Measurements from ENCODE around the gene ZKSCAN1.
"Not testable (repeated sequence)": the region's sequence is repeated elsewhere in the genome, so short reads cannot be mapped to it uniquely, and the experiment has no call there.

The ZKSCAN1 gene

DNA sequence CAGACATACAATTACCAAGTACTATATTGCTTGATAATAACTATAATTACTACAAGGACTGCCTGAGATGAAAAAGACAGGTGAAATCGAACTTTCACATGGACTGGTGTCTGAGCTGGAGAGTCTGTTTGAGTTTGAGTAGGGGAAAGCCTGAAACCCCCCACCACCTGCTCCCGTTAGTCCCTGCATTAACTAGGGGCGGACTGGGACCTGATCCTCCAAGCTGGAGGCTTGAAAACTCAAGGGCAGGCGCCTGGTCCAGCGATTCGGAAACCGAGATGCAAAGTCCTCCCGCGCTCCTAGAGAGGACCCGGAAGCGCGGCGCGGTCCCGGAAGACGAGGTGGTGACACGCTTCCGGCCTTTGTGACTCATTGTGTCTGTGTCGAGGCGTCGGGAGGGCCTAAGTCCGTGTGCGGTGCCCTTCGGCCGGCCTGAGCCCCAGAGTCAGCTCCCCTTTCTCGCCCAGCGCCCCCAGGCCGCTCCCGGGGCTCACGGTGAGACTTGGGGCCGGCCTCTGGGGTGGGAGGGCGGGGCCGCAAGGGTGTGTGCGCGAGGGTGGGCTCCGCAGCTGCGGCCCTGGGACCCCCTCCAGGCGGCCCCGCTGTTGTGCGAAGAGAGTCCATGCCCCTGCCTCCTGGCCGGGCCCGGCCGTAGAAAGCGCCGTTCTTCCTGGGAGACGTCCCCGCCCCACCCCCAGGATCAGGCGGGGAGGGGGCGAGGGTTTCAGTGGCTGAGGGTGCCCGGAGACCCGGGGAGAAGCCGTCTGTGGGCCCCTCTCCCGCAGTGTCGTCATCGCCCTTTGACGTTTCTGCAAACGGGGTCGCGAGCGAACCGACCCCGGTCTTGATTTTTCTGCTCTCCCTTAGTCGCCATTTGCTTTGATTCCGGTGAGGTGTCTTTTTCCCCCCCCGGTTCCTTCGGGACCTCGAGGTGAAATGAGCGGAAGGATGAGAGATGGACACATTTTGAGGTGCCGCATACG is at the start of gene ZKSCAN1:
TSS of gene ZKSCAN1 (plus strand) at position 365 of the 983 bp plus-strand sequence. CDS start 7,911 bp downstream, outside the sequence.
- peak; percentile 90 for DNase-seq

DNA sequence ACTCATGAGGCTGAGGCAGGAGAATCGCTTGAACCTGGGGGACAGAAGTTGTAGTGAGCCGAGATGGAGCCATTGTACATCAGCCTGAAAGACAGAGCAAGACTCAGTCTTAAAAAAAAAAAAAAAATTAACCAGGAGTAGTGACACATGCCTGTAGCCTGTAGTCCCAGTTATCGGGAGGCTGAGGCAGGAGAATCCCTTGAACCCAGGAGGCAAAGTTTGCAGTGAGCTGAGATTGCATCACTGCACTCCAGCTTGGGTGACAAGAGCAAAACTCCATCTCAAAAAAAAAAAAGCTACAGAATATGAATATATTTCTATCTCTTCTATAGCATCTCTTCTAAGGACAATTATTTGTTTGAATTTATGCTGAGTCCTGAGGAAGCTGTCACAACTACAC is 46.1 kb upstream of the ZKSCAN1 start:
- DNase-seq, result no peak

DNA sequence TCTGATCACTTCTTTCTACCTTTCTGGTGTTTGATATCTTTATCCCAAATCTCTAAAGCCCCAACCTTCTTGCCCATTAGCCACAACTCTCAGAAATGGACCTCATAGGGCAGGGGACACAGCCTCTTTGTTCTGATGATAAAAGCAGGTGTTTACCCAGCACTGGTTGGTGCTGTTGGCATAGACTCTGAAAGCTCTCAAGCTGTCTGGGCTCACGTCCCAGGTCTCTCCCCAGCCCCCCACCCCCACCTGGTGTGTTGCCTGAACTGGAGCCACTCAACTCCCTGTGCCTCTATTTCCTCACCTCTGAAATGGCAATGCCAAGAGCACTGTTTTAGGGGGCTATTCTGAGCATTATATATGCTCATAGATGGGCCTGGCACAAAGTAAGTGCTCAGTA is 45.6 kb upstream of the ZKSCAN1 start:
- DNase-seq, result not testable (repeated sequence)

DNA sequence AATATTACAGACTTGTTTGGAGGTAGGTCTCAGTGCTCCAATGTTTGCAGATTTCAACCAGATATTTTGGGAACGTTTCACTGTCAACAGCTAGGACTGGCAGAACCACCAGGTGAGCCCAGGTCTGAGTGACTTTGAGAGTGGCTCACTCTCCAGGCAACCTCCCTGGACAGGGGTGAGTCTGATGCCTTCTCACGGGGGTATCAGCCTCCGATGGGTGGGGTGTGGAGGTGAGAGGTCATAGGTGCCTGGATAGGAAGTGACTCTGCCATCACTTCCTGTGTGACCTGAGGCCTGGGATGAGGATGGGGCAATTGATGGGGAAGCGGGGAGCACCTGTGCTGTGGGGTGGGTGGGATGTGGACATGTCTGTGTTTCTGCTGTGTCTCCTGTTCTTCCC is 44.2 kb upstream of the ZKSCAN1 start:
- DNase-seq, result no peak

DNA sequence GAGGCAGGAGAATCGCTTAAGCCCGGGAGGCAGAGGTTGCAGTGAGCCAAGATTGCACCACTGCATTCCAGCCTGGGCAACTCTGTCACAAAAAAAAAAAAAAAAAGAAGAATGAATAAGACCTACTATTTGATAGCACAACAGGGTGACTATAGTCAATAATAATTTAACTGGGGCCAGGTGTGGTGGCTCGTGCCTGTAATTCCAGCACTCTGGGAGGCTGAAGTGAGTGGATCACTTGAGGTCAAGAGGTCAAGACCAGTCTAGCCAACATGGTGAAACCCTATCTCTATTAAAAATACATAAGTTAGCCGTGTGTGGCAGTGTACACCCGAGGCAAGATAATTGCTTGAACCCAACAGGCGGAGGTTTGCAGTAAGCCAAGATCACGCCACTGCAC is 41.6 kb upstream of the ZKSCAN1 start:
- not testable (repeated sequence) for DNase-seq

DNA sequence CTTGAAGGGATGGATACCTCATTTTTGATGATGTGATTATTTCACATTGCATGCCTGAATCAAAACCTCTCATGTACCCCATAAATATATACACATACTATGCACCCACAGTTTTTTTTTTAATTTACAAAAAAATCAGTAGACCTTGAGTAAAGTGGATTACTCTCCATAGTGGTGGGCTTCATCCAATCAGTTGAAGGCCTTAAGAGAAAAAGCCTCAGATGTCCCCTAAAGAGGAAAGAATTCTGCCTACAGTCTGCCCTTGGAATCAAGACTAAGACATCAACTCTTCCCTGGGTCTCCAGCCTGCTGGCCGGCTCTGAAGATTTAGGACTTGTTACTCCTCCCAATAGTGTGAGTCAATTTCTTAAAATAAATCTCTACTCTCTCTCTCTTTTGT is 40.7 kb upstream of the ZKSCAN1 start:
- no peak for DNase-seq

DNA sequence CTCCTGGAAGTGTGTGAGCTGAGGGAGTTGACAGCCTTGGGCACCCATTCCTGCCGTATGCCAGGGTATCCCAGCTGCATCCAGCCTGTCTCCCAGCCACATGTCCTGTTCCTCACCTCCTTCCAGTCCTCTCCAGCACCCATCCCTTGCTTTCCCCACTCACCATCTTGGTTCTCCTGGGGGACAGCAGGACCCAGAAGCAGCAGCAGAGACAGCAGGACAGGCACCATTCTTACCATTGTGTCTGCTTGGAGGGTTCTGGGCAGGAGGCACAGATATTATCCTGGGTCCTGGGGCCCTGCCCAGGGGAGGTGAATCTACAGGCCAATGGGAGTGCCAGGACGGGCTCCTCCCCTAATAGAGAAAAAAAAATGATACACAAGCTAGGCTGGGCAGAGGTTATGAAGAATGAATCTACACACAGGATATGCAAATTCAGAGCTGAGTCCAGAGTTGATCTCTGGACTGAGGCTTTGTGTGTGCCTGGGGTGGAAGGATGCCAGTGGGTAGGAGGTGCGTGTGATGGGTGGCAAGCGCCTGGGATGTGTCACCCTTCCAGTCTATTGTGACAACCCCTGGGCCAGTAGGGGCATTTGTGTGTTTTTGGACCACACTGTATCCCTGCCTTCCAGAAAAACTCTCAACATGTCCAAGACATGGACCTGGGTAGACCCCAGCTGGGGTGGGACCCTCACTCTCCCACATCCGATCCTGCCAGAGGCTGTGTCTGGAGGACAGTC is 39.4 kb upstream of the ZKSCAN1 start, which contains the start of gene AZGP1:
TSS of gene AZGP1 (minus strand) at position 250 of the 740 bp plus-strand sequence. CDS start at position 239, 11 bp downstream.
- no peak for DNase-seq

DNA sequence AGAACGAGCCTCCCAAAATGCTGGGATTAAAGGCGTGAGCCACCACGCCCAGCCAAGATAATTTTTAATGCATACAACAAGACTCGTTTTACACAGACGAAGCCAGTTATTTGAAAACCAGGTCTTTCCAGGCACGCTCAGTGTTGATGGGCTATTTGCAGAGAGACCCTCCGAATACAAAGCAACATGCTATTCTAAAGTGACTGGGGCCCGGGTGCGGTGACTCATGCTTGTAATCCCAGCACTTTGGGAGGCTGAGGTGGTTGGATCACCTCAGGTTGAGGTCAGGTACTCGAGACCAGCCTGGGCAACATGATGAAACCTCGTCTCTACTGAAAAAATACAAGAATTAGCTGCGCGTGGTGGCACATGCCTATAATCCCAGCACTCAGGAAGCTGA is 38.8 kb upstream of the ZKSCAN1 start:
- no peak for DNase-seq

DNA sequence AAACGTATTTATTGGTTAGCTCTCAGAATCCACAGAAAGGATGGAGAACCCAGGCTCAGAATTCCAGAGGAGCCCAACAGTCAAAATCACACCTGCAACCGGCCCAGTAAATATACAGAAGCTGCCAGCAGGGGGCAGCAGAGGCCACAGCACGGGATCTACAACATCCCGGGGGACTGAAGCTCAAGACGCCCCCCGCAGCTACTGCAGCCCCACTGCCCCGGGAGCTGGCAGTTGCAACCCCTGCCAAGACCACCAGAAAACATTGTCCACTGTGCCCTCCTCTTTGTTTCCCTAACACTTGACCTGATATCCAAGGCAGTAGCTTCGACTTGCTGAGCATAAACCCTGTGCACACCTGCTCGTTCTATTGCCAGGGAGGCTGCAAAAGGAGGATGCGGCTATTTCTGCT is 35.6 kb upstream of the ZKSCAN1 start:
- peak; percentile 52 for DNase-seq

DNA sequence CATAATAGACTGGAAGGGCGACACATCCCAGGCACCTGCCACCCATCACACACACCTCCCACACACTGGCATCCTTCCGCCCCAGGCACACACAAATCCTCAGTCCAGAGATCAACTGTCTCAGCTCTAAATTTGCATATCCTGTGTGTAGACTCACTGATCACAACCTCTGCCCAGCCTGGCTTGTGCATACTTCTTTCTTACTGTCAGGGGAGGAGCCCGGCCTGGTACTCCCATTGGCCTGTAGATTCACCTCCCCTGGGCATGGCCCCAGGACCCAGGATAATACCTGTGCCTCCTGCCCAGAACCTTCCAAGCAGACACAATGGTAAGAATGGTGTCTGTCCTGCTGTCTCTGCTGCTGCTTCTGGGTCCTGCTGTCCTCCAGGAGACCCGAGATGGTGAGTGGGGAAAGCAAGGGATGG is 34.9 kb upstream of the ZKSCAN1 start:
- not testable (repeated sequence) for DNase-seq

DNA sequence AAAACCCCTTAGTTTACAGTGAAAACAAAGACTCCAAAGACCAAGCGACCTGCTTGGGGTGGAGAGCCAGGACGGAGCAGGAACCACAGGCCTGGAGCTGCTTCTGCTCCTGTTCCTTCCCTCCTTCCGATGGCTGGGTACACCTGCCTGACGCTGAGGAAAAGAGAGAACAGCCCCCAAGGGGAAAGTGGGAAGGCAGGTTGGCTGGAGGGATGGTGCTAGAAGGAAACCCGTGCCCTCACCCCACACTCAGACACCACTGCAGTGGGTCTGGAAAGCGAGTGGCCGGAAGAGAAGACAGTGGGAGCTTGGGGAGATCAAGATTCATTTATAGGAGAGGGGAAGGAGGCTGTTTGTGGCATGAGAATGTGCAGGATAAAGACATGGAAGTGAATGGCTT is 34.3 kb upstream of the ZKSCAN1 start:
- not testable (repeated sequence) for DNase-seq

DNA sequence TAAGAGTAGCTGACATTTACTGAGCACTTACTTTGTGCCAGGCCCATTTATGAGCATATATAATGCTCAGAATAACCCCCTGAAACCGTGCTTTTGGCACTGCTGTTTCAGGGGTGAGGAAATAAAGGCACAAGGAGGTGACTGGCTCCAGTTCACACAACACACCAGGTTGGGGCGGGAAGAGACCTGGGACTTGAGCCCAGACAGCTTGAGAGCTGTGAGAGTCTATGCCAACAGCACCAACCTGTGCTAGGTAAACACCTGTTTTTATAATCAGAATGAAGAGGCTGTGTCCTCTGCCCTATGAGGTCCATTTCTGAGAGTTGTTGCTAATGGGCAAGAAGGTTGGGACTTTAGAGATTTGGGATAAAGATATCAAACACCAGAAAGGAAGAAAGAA is 30.8 kb upstream of the ZKSCAN1 start:
- DNase-seq, result no peak

DNA sequence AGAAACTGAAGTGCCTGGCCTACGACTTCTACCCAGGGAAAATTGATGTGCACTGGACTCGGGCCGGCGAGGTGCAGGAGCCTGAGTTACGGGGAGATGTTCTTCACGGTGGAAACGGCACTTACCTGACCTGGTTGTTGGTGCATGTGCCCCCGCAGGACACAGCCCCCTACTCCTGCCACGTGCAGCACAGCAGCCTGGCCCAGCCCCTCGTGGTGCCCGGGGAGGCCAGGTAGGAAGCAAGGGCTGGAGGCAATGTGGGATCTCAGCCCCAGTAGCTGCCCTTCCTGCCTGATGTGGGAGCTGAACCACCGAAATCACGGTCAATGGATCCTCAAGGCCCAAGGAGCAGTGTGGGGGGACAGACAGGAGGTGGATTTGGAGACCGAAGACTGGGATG is 28.1 kb upstream of the ZKSCAN1 start:
- DNase-seq, result not testable (repeated sequence)

DNA sequence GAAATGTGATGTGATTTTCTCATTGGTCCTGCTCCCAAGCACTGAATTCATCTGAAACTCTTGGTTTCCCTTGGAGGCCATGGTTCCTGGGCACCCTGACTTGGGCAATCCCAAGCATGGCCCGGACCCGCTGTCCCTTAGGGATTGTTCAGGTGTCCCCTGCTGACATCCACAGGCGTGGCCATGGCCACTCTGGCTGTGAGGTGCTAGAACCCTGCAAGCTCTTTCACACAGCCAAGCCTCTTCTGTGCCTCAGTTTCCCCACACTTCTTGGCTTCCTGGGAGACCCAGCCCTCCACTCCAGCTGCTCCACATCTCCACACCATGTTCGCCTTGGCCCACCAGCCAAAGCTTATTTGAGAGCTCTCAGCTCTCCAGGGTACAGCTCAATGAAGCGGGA is 27.6 kb upstream of the ZKSCAN1 start:
- DNase-seq, result no peak

DNA sequence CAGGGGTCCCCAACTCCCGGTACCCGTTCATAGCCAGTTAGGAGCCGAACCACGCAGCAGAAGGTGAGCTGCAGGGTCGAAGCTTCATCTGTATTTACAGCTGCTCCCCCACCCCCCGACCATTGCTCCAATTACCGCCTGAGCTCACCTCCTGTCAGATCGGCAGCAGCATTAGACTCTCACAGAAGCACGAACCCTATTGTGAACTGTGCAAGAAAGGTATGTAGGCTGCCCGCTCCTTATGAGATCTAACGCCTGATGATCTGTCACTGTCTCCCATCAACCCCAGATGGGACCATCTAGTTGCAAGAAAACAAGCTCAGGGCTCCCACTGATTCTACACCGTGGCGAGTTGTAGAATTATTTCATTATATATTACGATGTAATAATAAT is 24.9 kb upstream of the ZKSCAN1 start:
- no peak for DNase-seq

DNA sequence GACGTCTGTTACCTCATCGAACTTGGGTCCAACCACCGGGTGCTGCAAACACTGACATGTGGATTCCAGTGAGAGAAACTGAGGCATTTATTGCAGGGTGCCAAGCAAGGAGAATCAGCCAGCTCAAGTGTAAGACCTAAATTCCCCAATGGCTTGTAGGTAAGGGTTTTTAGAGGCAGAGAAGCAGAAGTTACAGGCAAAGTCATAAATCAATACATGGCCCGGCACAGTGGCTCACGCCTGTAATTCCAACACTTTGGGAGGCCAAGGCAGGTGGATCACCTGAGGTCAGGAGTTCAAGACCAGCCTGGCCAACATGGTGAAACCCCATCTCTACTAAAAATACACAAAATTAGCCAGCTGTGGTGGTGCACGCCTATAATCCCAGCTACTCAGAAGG is 23.9 kb upstream of the ZKSCAN1 start:
- not testable (repeated sequence) for DNase-seq

DNA sequence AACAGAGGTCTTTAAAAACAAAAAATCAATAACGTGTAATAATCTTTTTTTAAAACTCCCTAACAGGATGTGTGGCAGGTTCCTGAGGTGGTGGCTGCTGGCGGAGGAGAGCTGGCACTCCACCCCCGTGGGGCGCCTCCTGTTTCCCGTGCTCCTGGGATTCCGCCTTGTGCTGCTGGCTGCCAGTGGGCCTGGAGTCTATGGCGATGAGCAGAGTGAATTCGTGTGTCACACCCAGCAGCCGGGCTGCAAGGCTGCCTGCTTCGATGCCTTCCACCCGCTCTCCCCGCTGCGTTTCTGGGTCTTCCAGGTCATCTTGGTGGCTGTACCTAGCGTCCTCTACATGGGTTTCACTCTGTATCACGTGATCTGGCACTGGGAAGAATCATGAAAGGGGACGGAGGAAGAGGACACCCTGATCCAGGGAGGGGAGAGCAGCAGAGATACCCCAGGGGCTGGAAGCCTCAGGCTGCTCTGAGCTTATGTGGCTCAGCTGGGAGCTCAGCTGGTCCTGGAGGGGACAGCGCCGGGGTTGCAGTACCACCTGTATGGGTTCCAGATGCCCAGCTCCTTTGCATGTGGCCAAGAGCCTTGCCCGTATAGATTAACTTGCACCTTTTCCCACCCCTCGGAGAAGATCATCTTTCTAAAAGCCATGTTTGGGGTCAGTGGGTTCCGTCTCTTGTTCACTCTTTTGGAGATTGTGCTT is 22.9 kb upstream of the ZKSCAN1 start:
- no peak for DNase-seq

DNA sequence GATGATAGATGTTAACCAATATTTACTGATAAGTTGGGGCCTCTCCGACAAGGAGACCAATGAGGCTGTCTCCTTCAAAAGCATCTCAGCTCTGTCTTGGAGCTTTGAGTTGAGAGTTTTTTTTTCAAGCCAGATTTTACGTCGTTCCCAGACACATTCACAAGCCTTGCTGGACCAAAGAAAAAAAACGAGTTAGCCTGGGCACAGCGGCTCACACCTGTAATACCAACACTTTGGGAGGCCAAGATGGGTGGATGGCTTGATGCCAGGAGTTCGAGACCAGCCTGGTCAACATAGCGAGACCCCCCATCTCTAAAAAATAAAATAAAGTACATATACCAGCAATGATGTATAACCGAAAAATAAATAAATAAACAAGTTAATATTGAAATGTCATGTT is 20.6 kb upstream of the ZKSCAN1 start:
- DNase-seq, result no peak

DNA sequence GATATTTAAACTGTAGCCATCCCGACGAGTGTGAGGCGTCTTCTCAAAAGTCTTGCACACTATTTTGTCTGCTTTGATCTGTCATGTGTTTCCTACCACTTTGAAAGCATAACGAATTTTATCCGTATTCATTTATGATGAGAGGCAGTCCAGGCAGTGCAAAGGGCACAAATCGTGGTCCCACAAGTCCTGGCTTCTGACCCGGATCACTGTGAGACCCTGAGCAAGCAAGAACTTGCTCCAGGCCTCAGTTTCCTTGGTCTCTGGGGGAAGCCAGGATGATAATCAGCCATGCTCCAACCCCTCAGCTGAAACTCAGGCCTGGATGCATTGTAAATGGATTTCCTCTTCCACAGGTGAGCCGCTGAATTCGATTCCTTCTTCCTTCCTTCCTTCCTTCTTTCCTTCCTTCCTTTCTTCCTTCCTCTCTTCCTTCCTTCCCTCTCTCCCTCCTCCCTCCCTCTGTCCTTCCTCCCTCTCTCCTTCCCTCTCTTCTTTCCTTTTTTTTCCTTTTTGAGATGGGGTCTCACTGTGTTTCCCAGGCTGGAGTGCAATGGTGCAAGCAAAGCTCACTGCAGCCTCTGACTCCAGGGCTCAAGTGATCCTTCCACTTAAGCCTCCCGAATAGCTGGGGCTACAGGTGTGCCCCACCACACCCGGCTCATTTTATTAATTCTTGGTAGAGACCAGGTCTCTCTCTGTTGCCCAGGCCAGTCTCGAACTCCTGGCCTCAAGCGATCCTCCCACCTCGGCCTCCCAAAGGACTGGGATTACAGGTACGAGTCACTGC is 18.4 kb upstream of the ZKSCAN1 start:
- no peak for DNase-seq

DNA sequence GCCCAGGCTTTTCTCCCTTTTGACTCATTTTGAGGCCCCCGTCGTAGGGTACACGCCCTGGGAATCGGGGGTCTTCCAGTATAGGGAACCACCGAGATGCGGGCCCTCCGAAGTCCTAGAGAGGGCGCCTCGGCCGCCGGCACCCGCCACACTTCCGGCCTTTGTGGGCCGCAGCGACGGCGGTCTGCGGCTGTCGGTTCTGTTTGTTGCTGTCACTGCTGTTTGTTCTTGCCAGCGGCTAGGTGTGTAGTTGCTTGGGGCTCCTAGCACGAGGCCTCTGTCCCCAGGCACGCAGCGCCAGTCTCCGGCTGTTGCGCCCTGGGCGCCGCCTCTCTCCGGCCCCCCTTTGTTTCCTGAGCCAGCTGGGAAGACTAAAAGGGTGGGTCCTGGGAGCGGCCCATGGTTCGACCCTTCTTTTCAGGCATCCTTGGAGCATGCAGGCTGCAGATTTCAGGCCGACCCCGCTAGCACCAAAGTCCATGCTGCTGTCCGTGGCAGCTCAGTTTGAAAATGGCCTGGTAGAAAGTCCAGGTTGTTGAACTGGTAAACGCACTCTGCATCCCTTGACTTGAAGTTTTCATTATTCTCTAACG is 17.8 kb upstream of the ZKSCAN1 start:
- peak; percentile 82 for DNase-seq

DNA sequence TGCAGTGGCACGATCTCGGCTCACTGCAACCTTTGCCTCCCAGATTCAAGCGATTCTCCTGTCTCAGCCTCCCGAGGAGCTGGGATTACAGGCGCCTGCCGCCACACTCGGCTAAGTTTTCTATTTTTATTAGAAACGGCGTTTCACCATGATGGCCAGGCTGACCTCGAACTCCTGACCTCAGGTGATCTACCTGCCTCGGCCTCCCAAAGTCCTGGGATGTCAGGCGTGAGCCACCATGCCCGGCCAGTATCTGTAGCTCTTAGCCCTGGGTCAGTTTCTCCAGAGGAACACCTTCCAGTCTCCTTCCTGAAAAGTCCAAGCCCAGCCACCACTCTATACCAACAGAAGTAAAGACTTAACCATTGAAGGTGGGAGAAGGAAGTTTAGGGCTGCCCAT is 15.2 kb upstream of the ZKSCAN1 start:
- no peak for DNase-seq
